ENCODE data around the gene DBP.
A peak's percentile ranks its signal among the peaks of the same experiment; 100 is the strongest.

Gene DBP

DNA sequence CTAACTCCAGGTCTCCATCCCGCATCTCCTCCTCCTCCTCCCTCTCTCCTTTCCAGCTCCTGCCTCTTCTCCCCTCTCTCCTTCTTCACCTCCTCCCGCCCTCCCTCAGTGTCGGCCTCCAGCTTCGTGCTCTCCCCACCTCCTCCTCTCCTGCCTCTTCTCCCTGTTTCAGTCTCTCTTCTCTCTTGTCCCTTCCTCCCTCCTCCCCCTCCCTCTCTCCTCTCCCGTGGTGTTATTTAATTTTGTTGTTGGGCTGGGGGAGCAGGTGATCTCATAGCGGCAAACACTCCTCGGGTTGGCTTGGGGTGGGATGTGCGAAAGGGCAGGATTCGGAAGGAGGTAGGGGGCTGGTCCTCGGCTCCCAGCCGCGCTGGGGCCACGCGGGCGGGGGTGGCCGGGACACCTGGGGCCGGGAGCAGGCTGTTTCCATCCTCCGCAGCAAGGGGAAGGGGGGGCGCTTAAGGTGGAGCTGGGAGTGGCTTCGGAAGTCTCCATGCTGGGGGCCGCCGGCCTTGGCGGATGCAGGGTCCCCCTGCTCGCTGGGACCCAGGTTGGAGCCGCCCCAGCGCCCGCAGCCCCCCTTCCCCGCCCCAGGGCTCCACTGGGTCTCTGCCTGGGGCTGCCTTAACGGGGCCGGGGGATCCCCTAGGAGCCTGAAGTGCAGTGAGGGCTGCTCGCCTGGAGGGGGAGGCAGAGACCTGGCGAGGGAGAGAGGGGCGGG, 9.0 kb upstream of the DBP start, which contains the start of gene CA11 (continued):
- TF ChIP-seq ZNF302 (tag by site-specific recombination; IDR thresholded peaks at IDR 0.05; ENCODE audit: low read depth), result no peak
- TF ChIP-seq, protein P1, sequence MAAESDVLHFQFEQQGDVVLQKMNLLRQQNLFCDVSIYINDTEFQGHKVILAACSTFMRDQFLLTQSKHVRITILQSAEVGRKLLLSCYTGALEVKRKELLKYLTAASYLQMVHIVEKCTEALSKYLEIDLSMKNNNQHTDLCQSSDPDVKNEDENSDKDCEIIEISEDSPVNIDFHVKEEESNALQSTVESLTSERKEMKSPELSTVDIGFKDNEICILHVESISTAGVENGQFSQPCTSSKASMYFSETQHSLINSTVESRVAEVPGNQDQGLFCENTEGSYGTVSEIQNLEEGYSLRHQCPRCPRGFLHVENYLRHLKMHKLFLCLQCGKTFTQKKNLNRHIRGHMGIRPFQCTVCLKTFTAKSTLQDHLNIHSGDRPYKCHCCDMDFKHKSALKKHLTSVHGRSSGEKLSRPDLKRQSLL (tag by site-specific recombination; IDR thresholded peaks at IDR 0.05), result 0 out of 2 replicates have a peak, but pooled peaks have one; percentile 37
- TF ChIP-seq BCL11B (tag by site-specific recombination; IDR thresholded peaks at IDR 0.05; ENCODE audit: low read depth), result peak; percentile 88
- TF ChIP-seq ZNF654 (tag by site-specific recombination; IDR thresholded peaks at IDR 0.05; ENCODE audit: low read depth), result peak; percentile 65
- TF ChIP-seq WT1 (tag by site-specific recombination; IDR thresholded peaks at IDR 0.05), result peak; percentile 75
- TF ChIP-seq, protein P2, sequence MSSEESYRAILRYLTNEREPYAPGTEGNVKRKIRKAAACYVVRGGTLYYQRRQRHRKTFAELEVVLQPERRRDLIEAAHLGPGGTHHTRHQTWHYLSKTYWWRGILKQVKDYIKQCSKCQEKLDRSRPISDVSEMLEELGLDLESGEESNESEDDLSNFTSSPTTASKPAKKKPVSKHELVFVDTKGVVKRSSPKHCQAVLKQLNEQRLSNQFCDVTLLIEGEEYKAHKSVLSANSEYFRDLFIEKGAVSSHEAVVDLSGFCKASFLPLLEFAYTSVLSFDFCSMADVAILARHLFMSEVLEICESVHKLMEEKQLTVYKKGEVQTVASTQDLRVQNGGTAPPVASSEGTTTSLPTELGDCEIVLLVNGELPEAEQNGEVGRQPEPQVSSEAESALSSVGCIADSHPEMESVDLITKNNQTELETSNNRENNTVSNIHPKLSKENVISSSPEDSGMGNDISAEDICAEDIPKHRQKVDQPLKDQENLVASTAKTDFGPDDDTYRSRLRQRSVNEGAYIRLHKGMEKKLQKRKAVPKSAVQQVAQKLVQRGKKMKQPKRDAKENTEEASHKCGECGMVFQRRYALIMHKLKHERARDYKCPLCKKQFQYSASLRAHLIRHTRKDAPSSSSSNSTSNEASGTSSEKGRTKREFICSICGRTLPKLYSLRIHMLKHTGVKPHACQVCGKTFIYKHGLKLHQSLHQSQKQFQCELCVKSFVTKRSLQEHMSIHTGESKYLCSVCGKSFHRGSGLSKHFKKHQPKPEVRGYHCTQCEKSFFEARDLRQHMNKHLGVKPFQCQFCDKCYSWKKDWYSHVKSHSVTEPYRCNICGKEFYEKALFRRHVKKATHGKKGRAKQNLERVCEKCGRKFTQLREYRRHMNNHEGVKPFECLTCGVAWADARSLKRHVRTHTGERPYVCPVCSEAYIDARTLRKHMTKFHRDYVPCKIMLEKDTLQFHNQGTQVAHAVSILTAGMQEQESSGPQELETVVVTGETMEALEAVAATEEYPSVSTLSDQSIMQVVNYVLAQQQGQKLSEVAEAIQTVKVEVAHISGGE (tag by site-specific recombination; conservative IDR thresholded peaks at IDR 0.05; ENCODE audit: low read depth), result no peak; the same call in none of the 2 replicates
- no peak for TF ChIP-seq SETDB1 (IDR thresholded peaks at IDR 0.05; ENCODE audit: insufficient read length, low read length)
- no peak for TF ChIP-seq ZNF311 (tag by site-specific recombination; IDR thresholded peaks at IDR 0.05; ENCODE audit: borderline replicate concordance)
- TF ChIP-seq, protein P3, sequence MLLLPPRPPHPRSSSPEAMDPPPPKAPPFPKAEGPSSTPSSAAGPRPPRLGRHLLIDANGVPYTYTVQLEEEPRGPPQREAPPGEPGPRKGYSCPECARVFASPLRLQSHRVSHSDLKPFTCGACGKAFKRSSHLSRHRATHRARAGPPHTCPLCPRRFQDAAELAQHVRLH (tag by site-specific recombination; IDR thresholded peaks at IDR 0.05), result no peak
- TF ChIP-seq ZNF555 (tag by site-specific recombination; conservative IDR thresholded peaks at IDR 0.05), result no peak
- TF ChIP-seq ZNF2 (tag by site-specific recombination; IDR thresholded peaks at IDR 0.05), result no peak
- TF ChIP-seq ZNF510 (tag by site-specific recombination; IDR thresholded peaks at IDR 0.05; ENCODE audit: insufficient replicate concordance), result no peak
- TF ChIP-seq, protein P4, sequence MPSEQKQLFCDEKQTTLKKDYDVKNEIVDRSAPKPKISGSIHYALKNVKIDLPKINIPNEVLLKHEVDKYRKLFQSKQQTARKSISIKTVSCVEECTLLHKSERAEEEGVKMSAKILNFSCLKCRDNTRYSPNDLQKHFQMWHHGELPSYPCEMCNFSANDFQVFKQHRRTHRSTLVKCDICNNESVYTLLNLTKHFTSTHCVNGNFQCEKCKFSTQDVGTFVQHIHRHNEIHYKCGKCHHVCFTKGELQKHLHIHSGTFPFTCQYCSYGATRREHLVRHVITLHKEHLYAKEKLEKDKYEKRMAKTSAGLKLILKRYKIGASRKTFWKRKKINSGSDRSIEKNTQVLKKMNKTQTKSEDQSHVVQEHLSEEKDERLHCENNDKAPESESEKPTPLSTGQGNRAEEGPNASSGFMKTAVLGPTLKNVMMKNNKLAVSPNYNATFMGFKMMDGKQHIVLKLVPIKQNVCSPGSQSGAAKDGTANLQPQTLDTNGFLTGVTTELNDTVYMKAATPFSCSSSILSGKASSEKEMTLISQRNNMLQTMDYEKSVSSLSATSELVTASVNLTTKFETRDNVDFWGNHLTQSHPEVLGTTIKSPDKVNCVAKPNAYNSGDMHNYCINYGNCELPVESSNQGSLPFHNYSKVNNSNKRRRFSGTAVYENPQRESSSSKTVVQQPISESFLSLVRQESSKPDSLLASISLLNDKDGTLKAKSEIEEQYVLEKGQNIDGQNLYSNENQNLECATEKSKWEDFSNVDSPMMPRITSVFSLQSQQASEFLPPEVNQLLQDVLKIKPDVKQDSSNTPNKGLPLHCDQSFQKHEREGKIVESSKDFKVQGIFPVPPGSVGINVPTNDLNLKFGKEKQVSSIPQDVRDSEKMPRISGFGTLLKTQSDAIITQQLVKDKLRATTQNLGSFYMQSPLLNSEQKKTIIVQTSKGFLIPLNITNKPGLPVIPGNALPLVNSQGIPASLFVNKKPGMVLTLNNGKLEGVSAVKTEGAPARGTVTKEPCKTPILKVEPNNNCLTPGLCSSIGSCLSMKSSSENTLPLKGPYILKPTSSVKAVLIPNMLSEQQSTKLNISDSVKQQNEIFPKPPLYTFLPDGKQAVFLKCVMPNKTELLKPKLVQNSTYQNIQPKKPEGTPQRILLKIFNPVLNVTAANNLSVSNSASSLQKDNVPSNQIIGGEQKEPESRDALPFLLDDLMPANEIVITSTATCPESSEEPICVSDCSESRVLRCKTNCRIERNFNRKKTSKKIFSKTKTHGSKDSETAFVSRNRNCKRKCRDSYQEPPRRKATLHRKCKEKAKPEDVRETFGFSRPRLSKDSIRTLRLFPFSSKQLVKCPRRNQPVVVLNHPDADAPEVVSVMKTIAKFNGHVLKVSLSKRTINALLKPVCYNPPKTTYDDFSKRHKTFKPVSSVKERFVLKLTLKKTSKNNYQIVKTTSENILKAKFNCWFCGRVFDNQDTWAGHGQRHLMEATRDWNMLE (tag by site-specific recombination; conservative IDR thresholded peaks at IDR 0.05; ENCODE audit: low read depth), result no peak
- 0 out of 2 replicates have a peak, but pooled peaks have one; percentile 26 for TF ChIP-seq ZNF169 (tag by site-specific recombination; IDR thresholded peaks at IDR 0.05)
- TF ChIP-seq, protein P5, sequence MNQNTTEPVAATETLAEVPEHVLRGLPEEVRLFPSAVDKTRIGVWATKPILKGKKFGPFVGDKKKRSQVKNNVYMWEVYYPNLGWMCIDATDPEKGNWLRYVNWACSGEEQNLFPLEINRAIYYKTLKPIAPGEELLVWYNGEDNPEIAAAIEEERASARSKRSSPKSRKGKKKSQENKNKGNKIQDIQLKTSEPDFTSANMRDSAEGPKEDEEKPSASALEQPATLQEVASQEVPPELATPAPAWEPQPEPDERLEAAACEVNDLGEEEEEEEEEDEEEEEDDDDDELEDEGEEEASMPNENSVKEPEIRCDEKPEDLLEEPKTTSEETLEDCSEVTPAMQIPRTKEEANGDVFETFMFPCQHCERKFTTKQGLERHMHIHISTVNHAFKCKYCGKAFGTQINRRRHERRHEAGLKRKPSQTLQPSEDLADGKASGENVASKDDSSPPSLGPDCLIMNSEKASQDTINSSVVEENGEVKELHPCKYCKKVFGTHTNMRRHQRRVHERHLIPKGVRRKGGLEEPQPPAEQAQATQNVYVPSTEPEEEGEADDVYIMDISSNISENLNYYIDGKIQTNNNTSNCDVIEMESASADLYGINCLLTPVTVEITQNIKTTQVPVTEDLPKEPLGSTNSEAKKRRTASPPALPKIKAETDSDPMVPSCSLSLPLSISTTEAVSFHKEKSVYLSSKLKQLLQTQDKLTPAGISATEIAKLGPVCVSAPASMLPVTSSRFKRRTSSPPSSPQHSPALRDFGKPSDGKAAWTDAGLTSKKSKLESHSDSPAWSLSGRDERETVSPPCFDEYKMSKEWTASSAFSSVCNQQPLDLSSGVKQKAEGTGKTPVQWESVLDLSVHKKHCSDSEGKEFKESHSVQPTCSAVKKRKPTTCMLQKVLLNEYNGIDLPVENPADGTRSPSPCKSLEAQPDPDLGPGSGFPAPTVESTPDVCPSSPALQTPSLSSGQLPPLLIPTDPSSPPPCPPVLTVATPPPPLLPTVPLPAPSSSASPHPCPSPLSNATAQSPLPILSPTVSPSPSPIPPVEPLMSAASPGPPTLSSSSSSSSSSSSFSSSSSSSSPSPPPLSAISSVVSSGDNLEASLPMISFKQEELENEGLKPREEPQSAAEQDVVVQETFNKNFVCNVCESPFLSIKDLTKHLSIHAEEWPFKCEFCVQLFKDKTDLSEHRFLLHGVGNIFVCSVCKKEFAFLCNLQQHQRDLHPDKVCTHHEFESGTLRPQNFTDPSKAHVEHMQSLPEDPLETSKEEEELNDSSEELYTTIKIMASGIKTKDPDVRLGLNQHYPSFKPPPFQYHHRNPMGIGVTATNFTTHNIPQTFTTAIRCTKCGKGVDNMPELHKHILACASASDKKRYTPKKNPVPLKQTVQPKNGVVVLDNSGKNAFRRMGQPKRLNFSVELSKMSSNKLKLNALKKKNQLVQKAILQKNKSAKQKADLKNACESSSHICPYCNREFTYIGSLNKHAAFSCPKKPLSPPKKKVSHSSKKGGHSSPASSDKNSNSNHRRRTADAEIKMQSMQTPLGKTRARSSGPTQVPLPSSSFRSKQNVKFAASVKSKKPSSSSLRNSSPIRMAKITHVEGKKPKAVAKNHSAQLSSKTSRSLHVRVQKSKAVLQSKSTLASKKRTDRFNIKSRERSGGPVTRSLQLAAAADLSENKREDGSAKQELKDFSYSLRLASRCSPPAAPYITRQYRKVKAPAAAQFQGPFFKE (tag by site-specific recombination; IDR thresholded peaks at IDR 0.05; ENCODE audit: borderline replicate concordance), result no peak
- no peak for TF ChIP-seq ZNF624 (tag by site-specific recombination; IDR thresholded peaks at IDR 0.05)
- peak; percentile 9; the same call in 1 of the 2 replicates for TF ChIP-seq OVOL3 (tag by site-specific recombination; IDR thresholded peaks at IDR 0.05)
- TF ChIP-seq, protein P6, sequence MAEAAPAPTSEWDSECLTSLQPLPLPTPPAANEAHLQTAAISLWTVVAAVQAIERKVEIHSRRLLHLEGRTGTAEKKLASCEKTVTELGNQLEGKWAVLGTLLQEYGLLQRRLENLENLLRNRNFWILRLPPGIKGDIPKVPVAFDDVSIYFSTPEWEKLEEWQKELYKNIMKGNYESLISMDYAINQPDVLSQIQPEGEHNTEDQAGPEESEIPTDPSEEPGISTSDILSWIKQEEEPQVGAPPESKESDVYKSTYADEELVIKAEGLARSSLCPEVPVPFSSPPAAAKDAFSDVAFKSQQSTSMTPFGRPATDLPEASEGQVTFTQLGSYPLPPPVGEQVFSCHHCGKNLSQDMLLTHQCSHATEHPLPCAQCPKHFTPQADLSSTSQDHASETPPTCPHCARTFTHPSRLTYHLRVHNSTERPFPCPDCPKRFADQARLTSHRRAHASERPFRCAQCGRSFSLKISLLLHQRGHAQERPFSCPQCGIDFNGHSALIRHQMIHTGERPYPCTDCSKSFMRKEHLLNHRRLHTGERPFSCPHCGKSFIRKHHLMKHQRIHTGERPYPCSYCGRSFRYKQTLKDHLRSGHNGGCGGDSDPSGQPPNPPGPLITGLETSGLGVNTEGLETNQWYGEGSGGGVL (tag by site-specific recombination; IDR thresholded peaks at IDR 0.05), result peak; percentile 100
- no peak for TF ChIP-seq SCRT1 (tag by site-specific recombination; IDR thresholded peaks at IDR 0.05; ENCODE audit: borderline replicate concordance)
- no peak for TF ChIP-seq MZF1 (tag by site-specific recombination; IDR thresholded peaks at IDR 0.05; ENCODE audit: borderline replicate concordance)
